ENCODE results near the gene PRG2.

PRG2 gene

GRCh38 chr11:57436031-57436430 lies 45.6 kb upstream of the PRG2 start:
- Histone ChIP-seq H2AFZ (ENCODE audit: low read depth, low read length, severe bottlenecking) (no peak overlapping the region), H3K79me2 (ENCODE audit: insufficient read depth, low read length) (no peaks in the 10 kb centered on the region), H4K20me1 (ENCODE audit: low read depth, low read length) (no peaks in the 10 kb centered on the region), H3K27ac (ENCODE audit: low read depth, low read length) (no peak overlapping the region), H3K27me3 (ENCODE audit: low read length) (no peaks in the 10 kb centered on the region), H3K4me3 (ENCODE audit: insufficient read depth, low read length, poor library complexity, severe bottlenecking) (no peak overlapping the region), H3K9ac (ENCODE audit: low read length) (no peak overlapping the region), H3F3A (ENCODE audit: insufficient read depth) (no peaks in the 10 kb centered on the region), H3K36me3 (ENCODE audit: low read length) (no peaks in the 10 kb centered on the region), H3K9me2 (replicated peaks; ENCODE audit: insufficient read depth, low read length) (no peaks in the 10 kb centered on the region), H3K4me2 (ENCODE audit: low read depth, low read length, poor library complexity, severe bottlenecking) (no peak overlapping the region), H3K9me3 (ENCODE audit: insufficient read depth, low read length) (no peaks in the 10 kb centered on the region)
- no peak for TF ChIP-seq EZH2phosphoT487 (conservative IDR thresholded peaks at IDR 0.05; ENCODE audit: low read length)

DNA sequence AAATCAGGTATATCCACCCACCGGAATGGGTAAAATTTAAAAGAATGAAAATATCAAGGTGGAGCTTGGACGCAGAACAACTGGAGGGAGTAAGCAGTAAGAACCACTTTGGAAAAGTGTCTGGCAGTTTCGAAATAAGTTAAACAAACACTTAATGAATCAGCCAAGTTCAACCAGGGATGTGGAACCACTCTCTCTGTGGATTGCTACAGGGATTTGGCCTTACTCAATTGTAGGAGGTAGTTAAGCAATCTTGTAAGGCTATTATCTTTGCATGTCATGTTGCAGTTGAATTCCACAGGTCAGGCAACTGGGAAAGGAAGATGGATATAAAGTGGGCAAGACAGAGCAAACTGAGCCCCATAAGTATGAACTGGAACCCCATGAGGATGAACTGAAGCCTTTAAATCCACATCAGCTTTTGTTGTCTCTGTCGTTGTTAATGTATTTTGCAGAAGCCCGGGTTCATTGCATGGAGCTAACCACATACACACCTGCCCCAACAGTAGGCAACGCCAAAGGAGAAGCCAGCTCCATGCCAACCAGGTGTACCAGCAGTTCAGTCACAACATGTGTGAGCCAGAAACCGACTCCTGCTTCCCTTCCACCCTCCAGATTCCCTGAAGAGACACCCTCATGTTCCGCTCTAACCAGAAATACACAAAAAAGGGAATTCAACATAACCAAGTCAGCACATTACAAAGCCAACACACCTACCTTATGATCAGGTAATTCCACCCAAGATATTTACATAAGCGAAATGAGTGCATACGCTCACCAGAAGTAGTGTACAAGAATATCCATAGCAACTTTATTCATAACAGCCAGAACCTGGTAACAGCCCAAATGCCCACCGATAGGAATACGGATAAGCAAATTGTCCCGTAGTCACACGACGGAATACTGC lies 44.4 kb upstream of the PRG2 start:
- H3K27me3 ChIP-seq (ENCODE audit: low read length): no peaks in the 10 kb centered on the region
- no peaks in the 10 kb centered on the region for H4K20me1 ChIP-seq (ENCODE audit: low read depth, low read length)
- H3K79me2 ChIP-seq (ENCODE audit: insufficient read depth, low read length): no peaks in the 10 kb centered on the region
- no peaks in the 10 kb centered on the region for H3K36me3 ChIP-seq (ENCODE audit: low read length)
- no peak for TF ChIP-seq EZH2phosphoT487 (conservative IDR thresholded peaks at IDR 0.05; ENCODE audit: low read length)
- TF ChIP-seq, protein P1, sequence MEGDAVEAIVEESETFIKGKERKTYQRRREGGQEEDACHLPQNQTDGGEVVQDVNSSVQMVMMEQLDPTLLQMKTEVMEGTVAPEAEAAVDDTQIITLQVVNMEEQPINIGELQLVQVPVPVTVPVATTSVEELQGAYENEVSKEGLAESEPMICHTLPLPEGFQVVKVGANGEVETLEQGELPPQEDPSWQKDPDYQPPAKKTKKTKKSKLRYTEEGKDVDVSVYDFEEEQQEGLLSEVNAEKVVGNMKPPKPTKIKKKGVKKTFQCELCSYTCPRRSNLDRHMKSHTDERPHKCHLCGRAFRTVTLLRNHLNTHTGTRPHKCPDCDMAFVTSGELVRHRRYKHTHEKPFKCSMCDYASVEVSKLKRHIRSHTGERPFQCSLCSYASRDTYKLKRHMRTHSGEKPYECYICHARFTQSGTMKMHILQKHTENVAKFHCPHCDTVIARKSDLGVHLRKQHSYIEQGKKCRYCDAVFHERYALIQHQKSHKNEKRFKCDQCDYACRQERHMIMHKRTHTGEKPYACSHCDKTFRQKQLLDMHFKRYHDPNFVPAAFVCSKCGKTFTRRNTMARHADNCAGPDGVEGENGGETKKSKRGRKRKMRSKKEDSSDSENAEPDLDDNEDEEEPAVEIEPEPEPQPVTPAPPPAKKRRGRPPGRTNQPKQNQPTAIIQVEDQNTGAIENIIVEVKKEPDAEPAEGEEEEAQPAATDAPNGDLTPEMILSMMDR (IDR thresholded peaks at IDR 0.05; ENCODE audit: insufficient read depth, low read length, poor library complexity, severe bottlenecking): no peak
- H3K27ac ChIP-seq (ENCODE audit: low read depth, low read length): no peak overlapping the region
- no peak overlapping the region for H3K4me2 ChIP-seq (ENCODE audit: low read depth, low read length, poor library complexity, severe bottlenecking)
- H3K9me3 ChIP-seq (ENCODE audit: insufficient read depth, low read length): no peaks in the 10 kb centered on the region
- no peak overlapping the region for H2AFZ ChIP-seq (ENCODE audit: low read depth, low read length, severe bottlenecking)
- H3K9me2 ChIP-seq (replicated peaks; ENCODE audit: insufficient read depth, low read length): no peaks in the 10 kb centered on the region
- H3F3A ChIP-seq (ENCODE audit: insufficient read depth): no peaks in the 10 kb centered on the region
- H3K9ac ChIP-seq (ENCODE audit: low read length): no peak overlapping the region
- no peak overlapping the region for H3K4me3 ChIP-seq (ENCODE audit: insufficient read depth, low read length, poor library complexity, severe bottlenecking)

DNA sequence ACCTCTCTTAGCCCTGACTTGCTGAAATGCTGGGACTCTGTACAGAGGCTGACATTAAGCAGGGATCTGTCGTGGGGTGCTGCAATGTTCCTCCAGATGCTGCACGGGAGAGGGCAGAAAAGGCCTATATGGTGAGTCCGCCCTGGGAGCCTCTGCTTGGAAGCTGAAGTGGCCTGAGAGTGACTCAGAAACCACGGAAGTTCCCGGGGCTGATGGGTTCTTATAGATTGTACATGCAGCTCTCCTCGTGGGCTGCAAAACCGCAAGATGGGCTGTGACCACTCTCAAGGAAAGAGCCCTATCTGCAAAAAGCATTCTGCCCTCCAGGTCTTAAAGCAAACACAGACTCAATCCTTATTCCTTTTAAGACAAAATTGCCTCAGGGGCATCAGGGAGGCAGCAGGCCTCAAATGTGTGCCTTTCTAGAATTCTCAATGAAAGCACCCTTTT lies 42.3 kb upstream of the PRG2 start:
- Histone ChIP-seq H3K9me3 (ENCODE audit: insufficient read depth, low read length) (no peaks in the 10 kb centered on the region), H3K27me3 (ENCODE audit: low read length) (no peaks in the 10 kb centered on the region), H4K20me1 (ENCODE audit: low read depth, low read length) (no peaks in the 10 kb centered on the region), H3K9me2 (replicated peaks; ENCODE audit: insufficient read depth, low read length) (no peaks in the 10 kb centered on the region), H3K4me2 (ENCODE audit: low read depth, low read length, poor library complexity, severe bottlenecking) (no peak overlapping the region), H3K79me2 (ENCODE audit: insufficient read depth, low read length) (no peaks in the 10 kb centered on the region), H3K9ac (ENCODE audit: low read length) (no peak overlapping the region), H3K27ac (ENCODE audit: low read depth, low read length) (no peak overlapping the region), H3K4me3 (ENCODE audit: insufficient read depth, low read length, poor library complexity, severe bottlenecking) (no peak overlapping the region), H2AFZ (ENCODE audit: low read depth, low read length, severe bottlenecking) (no peak overlapping the region), H3K36me3 (ENCODE audit: low read length) (no peaks in the 10 kb centered on the region), H3F3A (ENCODE audit: insufficient read depth) (no peaks in the 10 kb centered on the region)
- TF ChIP-seq EZH2phosphoT487 (conservative IDR thresholded peaks at IDR 0.05; ENCODE audit: low read length): no peak
- TF ChIP-seq, protein P1 (IDR thresholded peaks at IDR 0.05; ENCODE audit: insufficient read depth, low read length, poor library complexity, severe bottlenecking): no peak

DNA sequence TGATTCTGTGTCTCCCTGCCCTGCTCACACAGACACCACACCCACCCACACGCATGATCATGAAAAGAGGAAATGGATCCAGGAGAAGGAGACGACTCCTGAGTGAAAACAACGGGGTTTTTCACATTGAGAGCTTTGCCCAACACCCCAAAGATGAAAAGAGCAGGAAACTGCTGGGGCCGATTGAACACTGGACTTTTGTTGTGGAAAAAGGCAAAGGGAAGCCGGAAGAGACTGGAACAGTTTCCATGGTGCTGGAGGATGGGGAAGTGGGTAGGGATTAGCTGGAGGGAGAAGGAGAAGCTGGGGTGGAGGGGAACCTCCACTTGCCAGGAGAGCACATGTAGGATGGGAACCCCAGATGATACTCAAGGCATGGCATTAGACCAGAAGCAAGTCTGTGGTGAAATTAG lies 41.7 kb upstream of the PRG2 start:
- TF ChIP-seq EZH2phosphoT487 (conservative IDR thresholded peaks at IDR 0.05; ENCODE audit: low read length): no peak
- TF ChIP-seq, protein P1 (IDR thresholded peaks at IDR 0.05; ENCODE audit: insufficient read depth, low read length, poor library complexity, severe bottlenecking): no peak
- Histone ChIP-seq H3K36me3 (ENCODE audit: low read length) (no peaks in the 10 kb centered on the region), H4K20me1 (ENCODE audit: low read depth, low read length) (no peaks in the 10 kb centered on the region), H3F3A (ENCODE audit: insufficient read depth) (no peaks in the 10 kb centered on the region), H3K9me2 (replicated peaks; ENCODE audit: insufficient read depth, low read length) (no peaks in the 10 kb centered on the region), H3K9ac (ENCODE audit: low read length) (no peak overlapping the region), H3K27me3 (ENCODE audit: low read length) (no peaks in the 10 kb centered on the region), H2AFZ (ENCODE audit: low read depth, low read length, severe bottlenecking) (no peak overlapping the region), H3K4me2 (ENCODE audit: low read depth, low read length, poor library complexity, severe bottlenecking) (no peak overlapping the region), H3K4me3 (ENCODE audit: insufficient read depth, low read length, poor library complexity, severe bottlenecking) (no peak overlapping the region), H3K79me2 (ENCODE audit: insufficient read depth, low read length) (no peaks in the 10 kb centered on the region), H3K9me3 (ENCODE audit: insufficient read depth, low read length) (no peaks in the 10 kb centered on the region), H3K27ac (ENCODE audit: low read depth, low read length) (no peak overlapping the region)
